ENCODE measurements around the gene TEPSIN. TPM values are rescaled to one million over a fixed set of nuclear protein-coding genes. Genes with fewer than 3 reads are reported as not detected.

Gene TEPSIN
- total RNA-seq, 1 donor from 2014 or later: 35.4 TPM

- H3K36me3 ChIP-seq: no peaks in the 10 kb centered on the region
- H3K27me3 ChIP-seq: no peaks in the 10 kb centered on the region
- intact Hi-C loops (cut with DNase I): no loop called here
- DNase-seq (ENCODE audit: extremely low spot score in 2 of 2): no peak
- no peak overlapping the region for H3K27ac ChIP-seq
- TF ChIP-seq POLR2AphosphoS5 (IDR thresholded peaks at IDR 0.05; ENCODE audit: insufficient read depth in 1 of 2, low read depth in 1 of 2) (no peak), POLR2A (IDR thresholded peaks at IDR 0.05) (no peak), CTCF (IDR thresholded peaks at IDR 0.05) (no peak)
- H3K9me3 ChIP-seq: no peaks in the 10 kb centered on the region
- no peaks in the 10 kb centered on the region for H3K4me1 ChIP-seq
- no peak overlapping the region for H3K4me3 ChIP-seq
Measured at GRCh38 chr17:81187586-81188490, 51.0 kb downstream of the TEPSIN start.

- Histone ChIP-seq H3K27me3 (no peaks in the 10 kb centered on the region), H3K36me3 (no peaks in the 10 kb centered on the region), H3K4me1 (no peaks in the 10 kb centered on the region), H3K9me3 (no peaks in the 10 kb centered on the region), H3K4me3 (no peak overlapping the region), H3K27ac (no peak overlapping the region)
- intact Hi-C loops (cut with DNase I): no loop called here
- DNase-seq (ENCODE audit: extremely low spot score in 2 of 2): no peak
- TF ChIP-seq CTCF (IDR thresholded peaks at IDR 0.05): no peak
- no peak for TF ChIP-seq POLR2AphosphoS5 (IDR thresholded peaks at IDR 0.05; ENCODE audit: insufficient read depth in 1 of 2, low read depth in 1 of 2)
- no peak for TF ChIP-seq POLR2A (IDR thresholded peaks at IDR 0.05)
Measured at GRCh38 chr17:81187120-81187519, 51.7 kb downstream of the TEPSIN start.

GRCh38 chr17:81186203-81186602 lies 52.7 kb downstream of the TEPSIN start:
- no peaks in the 10 kb centered on the region for H3K4me1 ChIP-seq
- no peak overlapping the region for H3K4me3 ChIP-seq
- no peaks in the 10 kb centered on the region for H3K27me3 ChIP-seq
- no peaks in the 10 kb centered on the region for H3K9me3 ChIP-seq
- no peaks in the 10 kb centered on the region for H3K36me3 ChIP-seq
- no peak for TF ChIP-seq CTCF (IDR thresholded peaks at IDR 0.05)
- TF ChIP-seq POLR2AphosphoS5 (IDR thresholded peaks at IDR 0.05; ENCODE audit: insufficient read depth in 1 of 2, low read depth in 1 of 2): no peak
- TF ChIP-seq POLR2A (IDR thresholded peaks at IDR 0.05): no peak
- H3K27ac ChIP-seq: no peak overlapping the region
- intact Hi-C loops (cut with DNase I): no loop called here
- DNase-seq (ENCODE audit: extremely low spot score in 2 of 2): no peak

GRCh38 chr17:81184555-81184954 lies 54.3 kb downstream of the TEPSIN start:
- H3K9me3 ChIP-seq: no peaks in the 10 kb centered on the region
- no peak overlapping the region for H3K27ac ChIP-seq
- no peaks in the 10 kb centered on the region for H3K4me1 ChIP-seq
- H3K36me3 ChIP-seq: no peaks in the 10 kb centered on the region
- no peak for DNase-seq (ENCODE audit: extremely low spot score in 2 of 2)
- intact Hi-C loops (cut with DNase I): no loop called here
- no peaks in the 10 kb centered on the region for H3K27me3 ChIP-seq
- H3K4me3 ChIP-seq: no peak overlapping the region
- TF ChIP-seq POLR2AphosphoS5 (IDR thresholded peaks at IDR 0.05; ENCODE audit: insufficient read depth in 1 of 2, low read depth in 1 of 2): no peak
- TF ChIP-seq CTCF (IDR thresholded peaks at IDR 0.05): no peak
- no peak for TF ChIP-seq POLR2A (IDR thresholded peaks at IDR 0.05)

GRCh38 chr17:81183807-81184206 lies 55.0 kb downstream of the TEPSIN start:
- Histone ChIP-seq H3K4me1 (no peaks in the 10 kb centered on the region), H3K27me3 (no peaks in the 10 kb centered on the region), H3K4me3 (no peak overlapping the region), H3K9me3 (no peaks in the 10 kb centered on the region), H3K36me3 (no peaks in the 10 kb centered on the region), H3K27ac (no peak overlapping the region)
- intact Hi-C loops (cut with DNase I): no loop called here
- DNase-seq (ENCODE audit: extremely low spot score in 2 of 2): no peak
- no peak for TF ChIP-seq POLR2A (IDR thresholded peaks at IDR 0.05)
- no peak for TF ChIP-seq CTCF (IDR thresholded peaks at IDR 0.05)
- TF ChIP-seq POLR2AphosphoS5 (IDR thresholded peaks at IDR 0.05; ENCODE audit: insufficient read depth in 1 of 2, low read depth in 1 of 2): no peak
